ENCODE measurements around the gene SKI. TPM values are rescaled to one million over a fixed set of nuclear protein-coding genes. Genes with fewer than 3 reads are reported as not detected.
A peak's percentile ranks its signal among the peaks of the same experiment; 100 is the strongest.
"Not testable (repeated sequence)": the region's sequence is repeated elsewhere in the genome, so short reads cannot be mapped to it uniquely, and the experiment has no call there.

Gene SKI
- total and polyA plus RNA-seq, 2 donors (not counting 1 experiment from before 2014, with no cell fraction given) = 14.9 to 74.9 TPM

DNA sequence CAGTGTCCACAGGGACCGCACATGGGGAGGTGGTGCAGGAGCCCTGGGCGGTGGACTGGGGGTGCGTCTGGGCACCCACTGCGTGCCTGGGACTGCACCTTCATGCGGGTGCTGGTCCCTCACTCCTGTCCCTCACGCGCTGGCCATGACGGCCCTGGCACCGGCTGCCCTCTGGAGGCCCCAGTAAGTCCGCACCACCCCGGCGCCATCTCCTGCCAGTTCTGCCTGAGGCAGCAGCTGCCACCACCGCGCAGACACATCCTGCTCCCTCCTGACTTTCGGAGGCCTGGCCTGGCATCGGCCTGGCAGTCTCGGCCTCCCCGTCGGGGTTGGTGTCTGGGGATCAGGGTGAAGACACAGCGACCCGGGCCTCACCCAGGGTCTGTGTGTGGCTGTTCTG lies 98.4 kb downstream of the SKI start:
- H3K9me3 Mint-ChIP-seq (ENCODE audit: insufficient read depth) = no peaks in the 10 kb centered on the region
- no peak for DNase-seq
- Histone ChIP-seq H2AFZ (ENCODE audit: insufficient read depth, low read depth, low read length, poor library complexity, severe bottlenecking) (no peak overlapping the region), H3K4me1 (ENCODE audit: control insufficient read depth in 2 of 2, insufficient read depth in 2 of 2, low read length in 2 of 2) (no peaks in the 10 kb centered on the region), H3K4me3 (ENCODE audit: control extremely low read depth in 1 of 5, extremely low read depth in 1 of 5, insufficient read depth in 1 of 5, low read depth in 2 of 5, low read length in 4 of 5) (no peak overlapping the region), H3K9me3 (ENCODE audit: control extremely low read depth in 1 of 3, control insufficient read depth in 2 of 3, insufficient read depth in 1 of 3, low read length in 2 of 3) (no peaks in the 10 kb centered on the region), H3K9ac (ENCODE audit: low read length) (no peak overlapping the region), H3K27ac (ENCODE audit: low read length in 2 of 2) (no peak overlapping the region), H3K36me3 (replicated peaks in 1 of 2; ENCODE audit: control extremely low read depth in 1 of 2, control insufficient read depth in 1 of 2, extremely low read depth in 1 of 2, insufficient read depth in 2 of 2, low read length in 1 of 2) (no peaks in the 10 kb centered on the region), H3K79me2 (ENCODE audit: control insufficient read depth, insufficient read depth, low read length) (no peaks in the 10 kb centered on the region), H3K27me3 (replicated peaks in 1 of 4; ENCODE audit: control extremely low read depth in 1 of 4, control insufficient read depth in 3 of 4, insufficient read depth in 4 of 4, low read length in 3 of 4) (peaks cover 0 to 17% (median 0%) of the 10 kb centered on the region in 4 experiments), H4K20me1 (ENCODE audit: control insufficient read depth, insufficient read depth, low read length, poor library complexity, severe bottlenecking) (no peaks in the 10 kb centered on the region), H3K4me2 (replicated peaks; ENCODE audit: low read depth, low read length, poor library complexity, severe bottlenecking) (no peak overlapping the region)
- no peak overlapping the region for H3K27ac Mint-ChIP-seq
- intact Hi-C loops (cut with micrococcal nuclease) = no loop called here
- no peak overlapping the region for H3K4me3 Mint-ChIP-seq
- 89% methylated on average over 20 of the region's 21 CpGs for WGBS (ENCODE audit: insufficient coverage)
- ChIA-PET CTCF (no interaction called here), POLR2A (no interaction called here)
- H3K27me3 Mint-ChIP-seq = peaks cover 6% of the 10 kb centered on the region
- ATAC-seq (ENCODE audit: low read depth) = no peak
- H3K4me1 Mint-ChIP-seq = no peaks in the 10 kb centered on the region
- TF ChIP-seq CTCF (IDR thresholded peaks at IDR 0.05) = no peak
- no peak for TF ChIP-seq EZH2 (IDR thresholded peaks at IDR 0.05; ENCODE audit: borderline replicate concordance, insufficient read depth, low read depth, low read length, poor library complexity, severe bottlenecking)

- H3K27ac Mint-ChIP-seq = peak overlapping the region; percentile 47
- intact Hi-C loops (cut with micrococcal nuclease); H3K4me2 ChIP-seq (replicated peaks; ENCODE audit: low read depth, low read length, poor library complexity, severe bottlenecking); H3K27me3 Mint-ChIP-seq; H3K79me2 ChIP-seq (ENCODE audit: control insufficient read depth, insufficient read depth, low read length); H4K20me1 ChIP-seq (ENCODE audit: control insufficient read depth, insufficient read depth, low read length, poor library complexity, severe bottlenecking); H3K4me1 Mint-ChIP-seq; H3K9me3 ChIP-seq (ENCODE audit: control extremely low read depth in 1 of 3, control insufficient read depth in 2 of 3, insufficient read depth in 1 of 3, low read length in 2 of 3); H3K9me3 Mint-ChIP-seq (ENCODE audit: insufficient read depth); H2AFZ ChIP-seq (ENCODE audit: insufficient read depth, low read depth, low read length, poor library complexity, severe bottlenecking); POLR2A ChIA-PET; ATAC-seq (ENCODE audit: low read depth); H3K9ac ChIP-seq (ENCODE audit: low read length); H3K4me3 ChIP-seq (ENCODE audit: control extremely low read depth in 1 of 5, extremely low read depth in 1 of 5, insufficient read depth in 1 of 5, low read depth in 2 of 5, low read length in 4 of 5); H3K36me3 ChIP-seq (replicated peaks in 1 of 2; ENCODE audit: control extremely low read depth in 1 of 2, control insufficient read depth in 1 of 2, extremely low read depth in 1 of 2, insufficient read depth in 2 of 2, low read length in 1 of 2); H3K4me3 Mint-ChIP-seq; H3K27ac ChIP-seq (ENCODE audit: low read length in 2 of 2); CTCF ChIA-PET; H3K4me1 ChIP-seq (ENCODE audit: control insufficient read depth in 2 of 2, insufficient read depth in 2 of 2, low read length in 2 of 2); DNase-seq: not testable (repeated sequence)
- peaks cover 0 to 10% (median 0%) of the 10 kb centered on the region in 4 experiments for H3K27me3 ChIP-seq (replicated peaks in 1 of 4; ENCODE audit: control extremely low read depth in 1 of 4, control insufficient read depth in 3 of 4, insufficient read depth in 4 of 4, low read length in 3 of 4)
- 100% methylated on average over 2 of the region's 2 CpGs for WGBS (ENCODE audit: insufficient coverage)
Observed at GRCh38 chr1:2327162-2327561, 99.0 kb downstream of the SKI start.

Measured in B cell (primary cell).